GM04503 (cell line): ENCODE results near the gene HNRNPCL2.
"Not testable (repeated sequence)": the region's sequence is repeated elsewhere in the genome, so short reads cannot be mapped to it uniquely, and the experiment has no call there.

Experiments
- DNase-seq: peaks from one replicate; pipeline ENCODE4 v3.0.0-alpha.2; 2012; ENCODE audit warnings: low read depth

HNRNPCL2 gene

DNA sequence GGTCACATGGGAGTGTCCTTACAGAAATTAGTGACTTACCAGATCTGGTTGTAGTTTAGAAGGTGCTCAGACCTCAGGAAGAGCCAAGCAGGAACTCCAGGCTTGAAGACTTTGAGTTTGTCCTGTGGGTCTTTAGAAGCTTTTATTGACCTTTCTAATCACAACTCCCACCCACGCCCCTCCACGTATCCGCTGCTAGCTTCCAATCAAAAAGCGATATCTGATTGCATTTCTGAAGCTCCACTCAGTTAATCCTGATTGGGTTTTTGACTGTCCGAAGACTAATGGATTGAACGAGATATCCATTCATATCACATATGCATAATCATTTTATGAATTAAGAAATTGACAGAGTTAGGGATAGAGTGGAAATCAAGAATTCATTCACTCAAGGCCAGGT, at the start of gene HNRNPCL2:
Gene HNRNPCL2 (minus strand): TSS at position 101 of the 400 bp plus-strand sequence. CDS start 454 bp downstream, outside the sequence.
- DNase-seq, result not testable (repeated sequence)

GRCh38 chr1:13165531-13165930, 48.9 kb upstream of the HNRNPCL2 start, which contains the start of gene HNRNPCL4:
HNRNPCL4 (minus strand) TSS chr1:13165631; CDS start chr1:13165467, 164 bp downstream.
- DNase-seq, result not testable (repeated sequence)

- not testable (repeated sequence) for DNase-seq
These were observed 39.3 kb upstream of the HNRNPCL2 start, which contains the start of gene PRAMEF26 for GRCh38 chr1:13155909-13156308. PRAMEF26 (minus strand) TSS chr1:13156009; CDS start chr1:13153095, 2,914 bp downstream.

GRCh38 chr1:13070474-13070873, 46.2 kb downstream of the HNRNPCL2 start, which contains the start of gene PRAMEF25:
PRAMEF25 (plus strand) TSS chr1:13070774; CDS start chr1:13073694, 2,920 bp downstream.
- not testable (repeated sequence) for DNase-seq
